HG03520 (cell line): ENCODE measurements around the gene DLG5.

ENCODE experiments used
- ATAC-seq: cut with Tn5 transposase; IDR thresholded peaks from one replicate; pipeline ENCODE4 v1.9.1; 2021; ENCODE audit warnings: mild to moderate bottlenecking, moderate library complexity; ENCODE audit not compliant: unreplicated experiment

Gene DLG5

GRCh38 chr10:77844713-77845445, 81.7 kb downstream of the DLG5 start:
- ATAC-seq = no peak

GRCh38 chr10:77844177-77844576, 82.4 kb downstream of the DLG5 start:
- ATAC-seq = no peak

- ATAC-seq = no peak
Measured at GRCh38 chr10:77843264-77843663, 83.3 kb downstream of the DLG5 start.

- no peak for ATAC-seq
Measured at GRCh38 chr10:77842652-77843212, 83.8 kb downstream of the DLG5 start.

- no peak for ATAC-seq
Measured at GRCh38 chr10:77841711-77842375, 84.7 kb downstream of the DLG5 start.

GRCh38 chr10:77840636-77841035, 85.9 kb downstream of the DLG5 start:
- ATAC-seq = no peak

GRCh38 chr10:77837925-77838595, 88.5 kb downstream of the DLG5 start:
- ATAC-seq = no peak

GRCh38 chr10:77837248-77837924, 89.2 kb downstream of the DLG5 start:
- peak; percentile 98 for ATAC-seq

- ATAC-seq = peak; percentile 46
Measured at GRCh38 chr10:77836299-77836820, 90.2 kb downstream of the DLG5 start.

- ATAC-seq = no peak
Measured at GRCh38 chr10:77835669-77836086, 90.9 kb downstream of the DLG5 start.

GRCh38 chr10:77834943-77835668, 91.4 kb downstream of the DLG5 start:
- ATAC-seq = no peak

GRCh38 chr10:77834540-77834939, 92.0 kb downstream of the DLG5 start:
- no peak for ATAC-seq

- no peak for ATAC-seq
Measured at GRCh38 chr10:77833792-77834191, 92.8 kb downstream of the DLG5 start.

GRCh38 chr10:77833225-77833624, 93.3 kb downstream of the DLG5 start:
- ATAC-seq = no peak

GRCh38 chr10:77832238-77832637, 94.3 kb downstream of the DLG5 start:
- no peak for ATAC-seq

- no peak for ATAC-seq
Measured at GRCh38 chr10:77829356-77829755, 97.2 kb downstream of the DLG5 start.

GRCh38 chr10:77828377-77828776, 98.2 kb downstream of the DLG5 start:
- no peak for ATAC-seq

- no peak for ATAC-seq
Measured at GRCh38 chr10:77827366-77827765, 99.2 kb downstream of the DLG5 start.

- ATAC-seq = no peak
Measured at GRCh38 chr10:77825965-77826364, 100.6 kb downstream of the DLG5 start.

- ATAC-seq = no peak
Measured at GRCh38 chr10:77824908-77825307, 101.6 kb downstream of the DLG5 start.
